Measurements from ENCODE around the gene OR52A1.

DNA sequence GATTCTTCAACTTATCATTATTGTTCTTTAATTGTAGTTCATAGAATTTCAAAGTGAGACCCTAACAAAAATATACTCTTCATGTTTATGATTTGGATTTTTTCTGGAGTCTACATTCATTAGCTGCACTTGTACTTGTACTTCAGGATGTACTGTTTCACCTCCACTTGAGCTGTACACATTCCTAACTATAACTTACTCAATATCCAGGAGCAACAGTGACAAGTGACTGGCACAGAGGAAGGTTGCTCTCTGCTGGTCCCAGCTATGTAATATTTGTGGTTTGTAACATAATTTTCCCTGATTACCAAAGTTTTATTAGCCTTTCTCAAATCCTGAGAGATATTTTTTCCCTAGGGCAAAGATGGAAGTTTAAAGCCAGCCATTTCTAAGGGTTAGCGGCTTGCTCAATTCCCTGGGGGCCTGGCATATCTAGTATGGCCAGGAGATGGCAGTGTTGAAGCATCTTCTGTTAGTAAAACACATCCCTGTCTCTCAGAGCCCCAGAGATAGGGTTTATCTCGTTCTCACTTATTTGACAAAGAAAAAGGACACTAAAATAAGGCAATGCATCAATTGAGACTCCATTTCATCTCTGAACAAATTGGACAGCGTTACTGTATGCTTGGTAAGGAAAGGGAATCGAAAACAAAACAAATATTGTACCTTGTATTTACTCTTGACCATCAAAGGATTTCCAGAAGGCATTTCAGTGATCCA lies 30.6 kb downstream of the OR52A1 start:
- TF ChIP-seq, protein P1, sequence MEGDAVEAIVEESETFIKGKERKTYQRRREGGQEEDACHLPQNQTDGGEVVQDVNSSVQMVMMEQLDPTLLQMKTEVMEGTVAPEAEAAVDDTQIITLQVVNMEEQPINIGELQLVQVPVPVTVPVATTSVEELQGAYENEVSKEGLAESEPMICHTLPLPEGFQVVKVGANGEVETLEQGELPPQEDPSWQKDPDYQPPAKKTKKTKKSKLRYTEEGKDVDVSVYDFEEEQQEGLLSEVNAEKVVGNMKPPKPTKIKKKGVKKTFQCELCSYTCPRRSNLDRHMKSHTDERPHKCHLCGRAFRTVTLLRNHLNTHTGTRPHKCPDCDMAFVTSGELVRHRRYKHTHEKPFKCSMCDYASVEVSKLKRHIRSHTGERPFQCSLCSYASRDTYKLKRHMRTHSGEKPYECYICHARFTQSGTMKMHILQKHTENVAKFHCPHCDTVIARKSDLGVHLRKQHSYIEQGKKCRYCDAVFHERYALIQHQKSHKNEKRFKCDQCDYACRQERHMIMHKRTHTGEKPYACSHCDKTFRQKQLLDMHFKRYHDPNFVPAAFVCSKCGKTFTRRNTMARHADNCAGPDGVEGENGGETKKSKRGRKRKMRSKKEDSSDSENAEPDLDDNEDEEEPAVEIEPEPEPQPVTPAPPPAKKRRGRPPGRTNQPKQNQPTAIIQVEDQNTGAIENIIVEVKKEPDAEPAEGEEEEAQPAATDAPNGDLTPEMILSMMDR (IDR thresholded peaks at IDR 0.05), result peak in 5 of 7 experiments; percentile 46 to 79 (median 73)
- TF ChIP-seq POLR2A (IDR thresholded peaks at IDR 0.05), result no peak
